COLO668 (cell line): ENCODE results near the gene LHX6.
A peak's percentile ranks its signal among the peaks of the same experiment; 100 is the strongest.

Experiments
- DNase-seq: peaks from one replicate; lab custom pipeline; 2025; ENCODE audit not compliant: unreplicated experiment; lab: John Stamatoyannopoulos, UW

LHX6 gene

DNA sequence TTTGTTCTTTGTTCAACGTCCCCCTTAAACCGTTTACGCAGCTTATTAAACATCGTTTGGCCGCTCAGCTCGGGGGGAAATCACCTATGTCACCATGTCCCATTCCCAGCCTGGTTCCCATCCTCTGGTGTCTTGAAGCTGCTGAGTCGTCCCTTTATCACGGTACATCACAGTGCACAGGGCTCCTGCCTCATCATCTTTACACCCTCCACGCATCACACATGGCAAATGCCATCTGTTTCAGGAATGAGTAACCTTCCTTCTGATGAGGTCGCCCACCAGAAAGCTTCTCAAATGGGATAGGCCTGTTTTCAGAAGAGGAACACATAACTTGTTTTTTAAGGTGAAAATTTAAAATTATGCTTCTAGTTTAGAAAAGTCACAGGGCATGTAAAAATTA, 7.9 kb upstream of the LHX6 start:
- DNase-seq, result no peak

- DNase-seq, result no peak
Measured at GRCh38 chr9:122234022-122234748, 5.4 kb upstream of the LHX6 start.

DNA sequence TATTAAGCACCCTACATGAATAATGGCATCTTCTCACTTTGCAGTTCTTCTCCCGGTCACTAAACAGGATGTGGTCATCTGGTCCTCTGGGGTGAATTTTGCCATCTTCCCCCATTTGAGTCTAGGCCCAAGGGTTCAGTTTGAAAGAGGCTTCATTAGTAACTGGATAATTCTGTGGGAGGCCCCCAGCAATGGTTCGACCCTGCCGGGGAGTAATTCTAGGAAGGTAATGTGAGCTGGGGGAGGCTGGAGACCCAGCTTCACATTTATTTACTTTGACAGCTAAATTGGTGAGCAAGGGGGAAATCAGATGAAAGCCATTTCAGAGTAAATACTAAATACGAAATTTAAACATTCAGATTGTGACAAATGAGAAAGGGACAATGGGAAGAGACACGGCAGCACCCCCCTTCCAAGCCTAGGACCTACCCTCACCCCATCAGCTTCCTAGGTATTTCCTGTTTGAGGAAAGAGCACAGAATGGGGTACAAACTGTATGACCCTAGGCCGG, 4.1 kb upstream of the LHX6 start:
- no peak for DNase-seq

DNA sequence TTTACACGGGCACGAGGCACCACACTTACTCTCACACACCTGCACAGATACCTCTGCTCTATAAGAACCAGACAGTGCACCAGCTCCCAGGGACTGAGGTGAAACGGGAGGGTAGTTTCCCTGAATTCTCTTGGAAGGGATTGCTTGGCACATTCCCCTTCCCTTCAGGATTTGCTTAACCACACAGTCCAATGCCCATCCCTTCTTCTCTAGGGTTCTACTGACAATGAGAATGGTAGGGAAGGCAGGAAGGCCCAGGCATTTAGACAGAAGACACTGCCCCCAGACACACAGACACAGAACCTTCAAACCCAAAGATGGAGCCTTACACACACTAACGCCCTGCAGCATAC, 704 bp upstream of the LHX6 start:
- DNase-seq, result no peak

GRCh38 chr9:122228191-122228567, 578 bp downstream of the LHX6 start:
- peak; percentile 22 for DNase-seq

DNA sequence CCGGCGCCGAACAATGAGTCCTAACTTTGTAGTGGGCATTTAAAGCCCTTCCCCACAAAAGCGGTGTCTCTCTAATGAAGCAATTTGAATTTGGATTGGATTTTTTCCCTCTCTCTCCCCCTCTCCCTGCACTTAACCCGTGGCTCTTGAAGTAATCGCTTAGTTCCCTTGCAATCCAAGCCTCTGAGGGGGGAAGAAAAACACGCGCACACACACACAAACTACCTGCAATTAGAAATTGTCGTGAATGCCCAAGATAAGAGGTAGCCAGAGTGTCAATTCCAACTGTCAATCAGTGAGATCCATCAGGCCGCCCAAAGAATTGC, 1.2 kb downstream of the LHX6 start:
- no peak for DNase-seq

GRCh38 chr9:122226758-122227574, 1.8 kb downstream of the LHX6 start:
- peak; percentile 40 for DNase-seq

DNA sequence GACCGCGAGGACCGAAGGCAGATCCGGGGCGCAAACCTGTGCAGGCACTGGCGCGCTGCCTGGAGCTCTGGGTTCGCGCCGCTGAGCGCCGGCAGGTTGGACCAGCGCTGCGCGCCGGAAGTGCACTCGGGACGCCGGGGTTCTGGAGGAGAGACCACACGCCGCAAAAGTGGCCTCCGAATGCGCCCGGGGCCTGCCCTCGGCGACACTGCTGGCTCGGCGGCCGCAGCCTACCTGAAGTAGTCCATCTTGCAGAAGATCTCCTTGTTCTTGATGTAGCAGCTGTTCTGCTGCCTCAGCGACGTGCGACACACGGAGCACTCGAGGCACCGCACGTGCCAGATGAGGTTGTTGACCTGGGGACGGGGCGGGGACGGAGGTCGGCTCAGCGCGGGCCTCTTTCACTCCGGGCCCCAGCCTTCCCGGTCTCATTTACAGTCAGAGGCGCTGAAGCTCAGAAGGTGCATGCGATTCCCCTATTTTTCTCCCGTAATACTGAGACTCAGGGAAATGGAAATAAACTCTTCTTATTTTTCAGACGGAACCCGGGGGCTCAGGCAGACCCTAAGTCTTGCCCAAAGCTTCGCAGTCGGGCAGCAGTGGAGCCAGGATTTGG, 2.5 kb downstream of the LHX6 start:
- no peak for DNase-seq

GRCh38 chr9:122225312-122226141, 3.2 kb downstream of the LHX6 start:
- DNase-seq, result no peak

DNA sequence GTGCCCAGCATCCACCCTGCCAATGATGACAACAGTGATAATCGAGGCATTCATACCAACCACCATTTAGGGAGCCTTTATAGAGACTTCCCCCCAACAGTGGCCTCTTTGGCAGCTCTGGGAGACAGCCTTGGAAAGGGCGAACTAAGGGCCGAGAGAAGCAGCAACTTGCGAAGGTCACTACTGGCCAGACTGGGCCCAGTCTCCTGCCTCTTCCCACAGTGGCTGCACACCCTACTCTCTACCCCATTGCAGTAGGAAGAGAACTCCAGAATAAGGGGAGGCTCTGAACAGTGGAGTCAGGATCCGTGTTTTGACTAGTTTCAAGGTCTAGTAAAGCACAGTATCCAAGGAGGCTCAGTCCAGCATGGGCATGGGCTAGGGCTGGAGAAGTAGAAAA, 5.3 kb downstream of the LHX6 start:
- DNase-seq, result no peak

DNA sequence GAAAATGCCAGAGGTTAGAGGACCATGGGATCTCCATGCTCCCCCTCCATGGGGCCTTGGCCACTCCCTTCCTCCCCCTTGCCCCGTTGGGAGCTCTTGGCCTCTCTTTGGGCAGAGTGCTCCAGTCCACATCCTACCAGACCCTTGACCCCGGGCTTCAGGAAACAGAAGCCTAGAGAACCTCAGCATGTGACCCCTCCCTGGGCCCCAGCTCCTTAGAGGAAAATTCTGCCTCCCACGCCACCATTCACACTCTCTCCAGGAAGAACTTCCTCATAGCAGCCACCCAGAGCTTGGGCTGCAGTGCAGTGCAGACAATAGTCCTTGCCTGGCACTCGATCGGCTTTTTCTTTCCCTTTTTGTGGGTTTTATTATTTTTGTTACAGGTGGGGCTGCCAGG, 6.0 kb downstream of the LHX6 start:
- DNase-seq, result no peak

DNA sequence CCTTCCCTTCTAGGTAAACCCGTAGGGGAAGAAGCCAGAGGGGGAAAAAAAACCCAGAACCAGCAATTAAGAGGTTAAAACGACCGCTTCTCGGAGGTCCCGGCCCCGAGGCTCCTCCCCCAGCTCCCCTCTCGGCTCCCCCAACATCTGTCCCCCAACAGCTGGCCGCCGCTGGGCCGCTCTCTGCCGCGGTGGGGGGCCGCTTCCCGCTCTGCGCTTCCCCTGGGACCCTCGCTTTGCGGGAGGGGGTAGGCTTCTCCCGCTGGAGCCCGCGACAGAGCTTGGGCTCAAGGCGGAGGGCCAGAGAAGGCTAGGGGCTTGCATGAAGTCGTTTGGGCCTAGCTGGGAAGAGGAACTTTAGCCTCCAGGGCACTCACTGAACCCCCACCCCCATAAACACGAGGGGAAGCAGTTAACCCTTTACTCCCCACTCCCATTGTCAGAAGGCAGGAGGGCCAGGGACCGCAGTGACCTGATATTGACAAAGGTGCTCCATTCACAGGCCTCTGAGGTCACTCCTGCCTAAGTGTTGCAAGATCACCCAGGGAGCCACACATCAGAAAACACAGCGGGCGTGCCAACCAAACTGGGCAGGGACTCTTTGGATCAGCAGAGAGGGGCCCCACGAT, 7.5 kb downstream of the LHX6 start:
- DNase-seq, result no peak

DNA sequence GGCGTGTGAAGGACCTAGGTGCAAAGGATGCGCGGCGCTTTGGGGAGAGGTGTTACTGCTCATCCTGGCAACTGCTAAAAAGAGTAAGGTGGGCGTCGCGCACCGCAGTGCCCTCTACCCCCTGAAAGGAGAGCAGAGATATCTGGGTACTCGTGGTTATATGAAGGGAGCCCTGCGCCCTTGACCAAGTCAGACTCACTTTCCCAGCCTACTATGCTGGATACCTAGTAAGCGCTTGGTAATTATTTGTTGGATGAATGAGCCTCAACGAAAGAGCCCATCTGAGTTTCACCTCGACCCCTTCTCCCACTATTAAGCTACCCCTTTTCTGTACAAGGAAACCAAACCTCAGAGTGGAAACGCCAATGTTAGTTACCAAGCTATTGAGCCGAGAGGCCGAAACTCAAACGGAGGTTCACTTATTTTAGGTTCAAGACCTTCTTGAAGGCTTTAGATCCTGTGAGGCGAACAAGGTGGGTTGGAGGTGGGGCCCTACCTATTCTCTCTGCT, 8.0 kb downstream of the LHX6 start:
- no peak for DNase-seq

GRCh38 chr9:122219856-122220672, 8.7 kb downstream of the LHX6 start:
- no peak for DNase-seq

DNA sequence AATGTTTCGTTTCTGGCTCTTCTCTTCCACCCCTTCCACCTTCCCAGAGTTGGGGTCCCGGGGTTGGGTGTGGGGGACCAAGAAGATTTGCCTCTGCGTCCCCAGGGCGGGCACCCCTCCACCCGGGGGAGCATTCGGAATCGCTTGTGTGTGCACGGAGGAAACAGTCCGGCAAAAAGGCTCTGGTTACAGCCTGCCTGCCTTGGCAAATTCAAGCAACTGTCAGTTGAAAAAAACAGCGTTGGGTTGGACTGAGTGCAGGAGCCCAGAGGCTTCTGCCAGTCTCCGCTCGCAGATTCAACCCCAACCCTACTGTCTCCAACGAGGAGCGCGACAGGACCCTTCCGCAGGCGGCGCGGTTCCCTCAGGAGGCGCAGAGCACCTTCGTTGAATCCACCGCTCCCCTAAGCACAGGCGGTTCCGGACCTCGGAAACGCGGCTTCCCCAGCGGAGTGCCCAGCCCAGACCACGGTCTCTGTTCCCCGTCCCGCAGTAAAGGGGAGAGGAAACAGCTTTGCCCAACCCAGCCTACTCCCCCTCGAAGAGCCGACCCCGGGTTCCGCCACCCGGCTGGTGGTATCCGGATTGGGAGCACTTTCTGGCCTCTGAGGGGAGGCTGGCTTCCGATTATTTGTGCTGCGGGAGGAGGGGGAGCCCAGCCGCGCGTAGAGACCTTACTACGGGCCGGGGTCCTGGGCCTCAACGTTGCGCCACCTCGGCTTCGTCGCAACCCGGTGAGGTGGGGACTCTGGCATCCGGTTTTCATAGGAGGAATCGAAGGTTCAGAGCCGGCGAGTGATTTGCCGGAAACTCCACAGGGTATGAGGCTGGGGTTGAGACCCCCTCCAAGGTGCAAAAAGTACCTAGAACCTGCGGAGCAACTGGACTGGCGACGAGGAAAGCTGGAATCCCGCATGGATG, 9.6 kb downstream of the LHX6 start:
- DNase-seq, result no peak

- no peak for DNase-seq
Measured at GRCh38 chr9:122218071-122218934, 10.5 kb downstream of the LHX6 start.

DNA sequence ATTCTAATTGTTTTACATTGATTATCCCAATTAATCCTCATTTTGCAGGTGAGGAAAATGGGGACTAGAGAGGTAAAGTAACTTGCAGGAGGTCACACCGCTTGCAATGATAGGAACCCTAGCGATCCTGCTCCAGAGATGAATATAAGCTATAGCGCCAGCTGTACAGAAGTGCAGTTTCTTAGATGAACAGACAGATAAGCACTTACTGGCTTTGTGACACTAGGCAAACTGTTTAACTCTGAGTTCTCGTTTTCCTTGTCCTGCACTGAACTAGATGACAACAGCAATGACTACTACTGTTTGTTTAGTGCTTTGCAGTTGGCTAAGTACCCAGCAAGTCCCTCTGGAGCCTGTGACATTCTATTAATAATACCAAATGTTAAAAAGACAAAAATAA, 11.1 kb downstream of the LHX6 start:
- DNase-seq, result no peak
